Suppressor macrophage (primary cell): ENCODE data around the gene RTL10.
A peak's percentile ranks its signal among the peaks of the same experiment; 100 is the strongest.
"Not testable (repeated sequence)": the region's sequence is repeated elsewhere in the genome, so short reads cannot be mapped to it uniquely, and the experiment has no call there.

Experiments used
- DNase-seq, 4 experiments: peaks; one replicate each; pipeline ENCODE4 v3.0.0-alpha.2; 2020 to 2022

Gene RTL10

GRCh38 chr22:19888131-19888746, 33.6 kb upstream of the RTL10 start:
- no peak for DNase-seq

GRCh38 chr22:19887256-19887985, 32.7 kb upstream of the RTL10 start:
- peak in 1 of 4 experiments; percentile 62 for DNase-seq

DNA sequence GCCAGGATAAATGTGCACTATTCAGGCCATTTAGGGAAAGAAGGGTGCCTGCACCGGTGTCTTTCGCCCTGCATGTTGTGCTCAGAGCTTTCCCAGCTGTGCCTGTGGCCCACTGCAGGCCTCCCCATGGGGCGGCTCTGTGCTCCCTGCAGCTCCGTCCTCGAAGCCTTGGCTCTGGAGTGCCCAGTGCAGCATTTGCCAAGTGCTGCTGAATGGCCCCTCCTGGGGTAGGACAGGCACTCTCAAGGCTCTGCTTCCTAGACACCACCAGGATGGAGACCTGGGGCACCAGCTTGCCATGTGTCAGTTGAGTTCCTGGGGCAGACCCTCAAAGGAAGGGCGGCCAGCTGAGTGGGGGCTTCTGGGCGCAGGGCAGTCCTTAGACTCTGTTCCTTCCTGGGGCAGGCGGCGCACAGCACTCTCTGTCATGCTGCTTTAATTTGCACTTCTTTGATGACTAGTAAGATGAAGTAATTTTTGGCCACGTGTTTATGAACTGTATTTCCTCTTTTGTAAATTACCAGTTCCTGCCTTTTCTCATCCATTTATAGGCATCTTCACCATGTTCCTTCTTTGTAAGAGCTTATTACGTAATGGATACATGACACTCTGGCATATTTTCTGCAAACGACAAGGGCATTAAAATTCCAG, 32.1 kb upstream of the RTL10 start:
- peak; percentile 77 to 97 (median 88) for DNase-seq

DNA sequence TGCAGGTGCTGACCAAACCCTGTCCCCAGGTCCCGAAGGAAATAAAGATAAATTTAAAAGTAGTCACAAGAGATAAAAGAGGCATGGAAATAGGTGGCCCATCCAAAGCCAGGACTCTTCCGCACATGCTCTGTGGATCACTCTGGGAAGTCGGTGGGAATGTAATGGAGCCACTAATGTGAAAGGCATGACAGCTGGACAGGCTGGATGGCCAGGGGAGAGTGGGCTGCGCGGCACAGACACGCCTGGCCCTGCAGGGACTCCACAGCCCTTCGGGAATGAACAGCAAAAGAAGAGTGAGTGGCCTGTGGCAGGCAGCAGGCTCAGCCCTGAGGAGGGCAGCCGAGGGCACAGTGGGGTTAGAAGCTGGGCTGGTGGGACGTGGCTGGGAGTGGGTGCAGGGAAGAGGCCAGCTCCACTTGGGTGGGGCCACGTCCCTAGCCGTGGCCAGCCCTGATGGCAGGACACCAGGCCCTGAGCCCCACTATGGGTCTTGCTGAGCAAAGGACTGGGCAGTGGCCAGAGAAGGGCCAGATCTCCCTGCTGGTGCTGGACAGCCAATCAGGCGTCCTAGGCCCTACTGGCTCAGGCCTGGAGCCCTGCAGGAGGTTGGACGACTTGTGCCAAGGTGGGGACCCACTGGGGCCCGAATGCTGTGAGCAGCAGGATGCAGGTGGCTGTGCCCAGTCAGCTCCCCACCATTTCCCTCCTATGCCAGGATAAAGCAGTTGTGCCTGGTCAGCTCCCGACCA, 31.3 kb upstream of the RTL10 start:
- DNase-seq = no peak

DNA sequence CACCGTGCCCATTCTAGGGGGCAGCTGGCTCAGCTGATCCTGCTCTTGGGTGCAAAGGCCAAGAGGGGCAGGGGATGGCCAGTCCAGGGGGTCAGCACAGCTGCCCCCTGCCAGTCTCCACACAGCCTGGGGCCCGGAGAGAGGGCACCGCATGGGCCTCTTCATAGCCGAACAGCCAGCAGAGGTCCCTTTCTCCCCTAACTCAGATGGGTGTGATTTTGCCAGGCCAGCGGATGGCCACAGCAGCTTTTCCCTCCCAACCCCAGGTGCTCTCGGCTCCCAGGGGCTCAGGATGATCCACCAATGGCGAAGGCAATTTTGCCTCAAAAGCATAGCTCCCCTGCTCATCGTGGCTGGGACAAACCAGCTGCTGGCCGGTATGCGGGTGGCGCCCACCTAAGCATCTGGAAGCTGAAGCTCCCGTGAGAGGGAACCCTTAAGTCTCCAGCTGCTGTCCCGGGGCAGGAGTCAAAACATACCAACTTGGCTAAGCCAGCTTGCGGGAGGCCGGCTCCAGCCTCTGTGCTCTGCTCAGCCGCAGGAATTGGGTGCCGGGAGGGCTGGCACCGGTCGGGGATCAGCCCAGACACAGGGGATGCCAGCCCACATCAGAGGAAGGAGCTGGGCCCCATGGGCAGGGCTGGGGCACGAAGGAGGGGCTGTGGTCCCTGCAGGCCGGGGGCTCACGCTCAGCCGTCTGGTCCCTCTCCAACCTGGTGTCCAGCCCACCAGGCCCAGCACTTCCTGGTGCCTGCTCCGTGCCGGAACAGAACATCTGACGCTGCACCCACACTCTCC, 30.5 kb upstream of the RTL10 start:
- DNase-seq = no peak

DNA sequence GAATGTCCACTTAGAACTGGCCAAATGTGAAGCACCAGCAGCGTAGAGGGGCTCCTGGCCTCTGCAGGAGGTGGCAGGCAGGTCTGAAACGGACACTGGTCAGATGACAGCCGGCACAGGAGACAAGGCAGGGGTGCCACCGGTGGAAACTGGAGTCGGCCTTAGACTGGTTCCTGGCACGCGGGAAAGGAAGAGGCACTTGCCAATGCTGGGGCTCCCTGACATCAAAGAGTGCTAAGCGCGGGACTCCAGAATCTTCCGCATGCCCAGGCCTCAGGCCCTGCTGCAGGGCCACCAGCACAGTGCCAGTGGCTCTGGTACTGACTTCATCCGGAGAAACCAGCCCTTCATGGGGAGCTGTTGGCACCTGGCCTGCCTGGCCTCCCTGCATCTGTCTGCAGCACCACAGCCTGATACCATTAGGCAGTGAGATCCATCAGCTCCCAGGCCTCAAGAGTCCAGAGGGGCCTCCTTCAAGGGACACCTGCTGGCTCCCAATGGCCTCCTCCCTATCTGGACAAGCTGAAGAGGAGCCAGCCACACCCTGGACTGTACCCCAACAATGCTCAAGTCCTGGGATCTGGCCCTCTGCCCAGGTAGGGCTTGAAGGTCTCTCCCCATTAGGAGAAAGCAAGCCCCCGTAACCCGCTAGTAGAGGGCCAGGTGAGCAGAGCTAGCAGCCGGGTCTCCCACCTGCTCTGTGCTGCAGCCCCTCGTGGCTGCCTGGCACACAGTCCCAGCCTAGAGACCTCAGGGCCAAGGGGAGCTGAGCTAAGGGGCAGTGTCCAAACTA, 29.7 kb upstream of the RTL10 start:
- no peak for DNase-seq

DNA sequence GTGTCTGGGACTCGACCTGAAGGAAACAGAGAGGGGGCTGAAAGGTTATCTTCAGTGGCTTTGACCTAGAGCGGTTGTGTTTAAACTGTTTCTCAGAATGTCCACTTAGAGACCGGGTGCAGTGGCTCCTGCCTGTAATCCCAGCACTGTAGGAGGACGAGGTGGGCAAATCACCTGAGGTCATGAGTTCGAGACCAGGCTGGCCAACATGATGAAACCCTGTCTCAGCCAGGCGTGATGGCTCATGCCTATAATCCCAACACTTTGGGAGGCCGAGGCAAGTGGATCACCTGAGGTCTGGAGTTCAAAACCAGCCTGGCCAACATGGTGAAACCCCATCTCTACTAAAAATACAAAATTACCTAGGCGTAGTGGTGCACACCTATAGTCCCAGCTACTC, 28.8 kb upstream of the RTL10 start:
- not testable (repeated sequence) for DNase-seq

DNA sequence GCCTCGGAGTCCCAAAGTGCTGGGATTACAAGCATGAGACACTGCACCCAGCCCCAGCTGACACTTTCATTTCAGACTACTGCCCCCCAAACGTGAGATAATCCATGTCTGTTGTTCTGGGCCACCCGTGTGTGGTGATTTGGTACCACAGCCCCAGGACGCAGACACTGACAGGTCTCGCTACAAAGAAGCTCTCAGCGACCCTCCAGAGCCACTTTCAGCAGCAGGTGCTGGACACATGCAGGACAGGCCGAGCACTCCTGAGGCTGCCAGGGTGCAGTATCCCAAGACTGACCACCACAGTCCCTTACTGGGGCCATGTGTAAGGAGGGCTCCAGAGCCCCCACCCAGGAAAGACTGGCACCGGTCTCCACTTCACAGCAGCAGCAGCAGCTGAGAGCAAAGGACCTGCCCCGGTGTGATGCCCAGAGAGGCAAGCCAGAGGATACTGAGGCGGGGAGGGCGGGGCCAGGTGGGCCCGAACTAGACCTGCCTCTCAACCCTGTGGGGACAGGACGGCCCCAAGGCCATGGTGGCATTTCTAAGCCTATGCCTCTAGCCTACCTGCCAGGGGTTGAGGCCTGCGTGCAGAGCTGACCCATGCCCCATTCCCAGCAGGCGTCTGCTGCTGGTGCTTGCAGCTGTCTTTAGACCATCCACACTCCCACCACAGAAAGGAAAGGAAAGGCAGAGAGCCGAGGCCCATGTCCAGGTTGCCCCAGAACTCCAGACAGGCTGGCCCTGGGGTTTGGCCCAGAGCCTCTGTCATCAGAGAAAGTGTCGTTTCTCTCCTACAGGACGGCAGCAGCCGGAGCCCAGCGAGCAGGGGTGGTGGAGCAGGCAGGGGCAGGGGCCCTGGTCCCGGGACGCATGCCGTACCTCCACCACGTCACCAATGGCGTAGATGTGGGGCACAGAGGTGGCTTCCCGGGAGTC, 28.0 kb upstream of the RTL10 start:
- no peak for DNase-seq

GRCh38 chr22:19880786-19881569, 26.3 kb upstream of the RTL10 start:
- no peak for DNase-seq

- DNase-seq = no peak
Observed at GRCh38 chr22:19879992-19880785, 25.5 kb upstream of the RTL10 start.

DNA sequence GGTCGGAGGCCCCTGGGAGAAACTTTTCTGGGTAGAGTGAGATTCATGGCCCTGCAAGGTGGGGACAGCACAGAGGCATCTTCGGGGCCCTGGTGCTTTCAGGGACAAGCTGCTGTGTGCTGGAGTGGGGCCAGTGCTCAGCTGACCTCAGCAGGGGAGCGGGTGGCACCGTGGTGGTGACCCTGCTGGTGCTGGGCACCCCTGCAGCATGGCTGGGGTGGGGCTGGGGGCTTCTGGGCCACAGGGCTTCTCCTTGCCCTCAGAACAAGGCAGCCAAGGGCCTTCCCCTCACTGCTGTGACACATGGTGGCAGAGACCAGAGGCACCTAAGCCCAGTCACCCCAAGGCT, 24.9 kb upstream of the RTL10 start:
- DNase-seq = no peak

- no peak for DNase-seq
Observed at GRCh38 chr22:19879246-19879570, 24.5 kb upstream of the RTL10 start.

DNA sequence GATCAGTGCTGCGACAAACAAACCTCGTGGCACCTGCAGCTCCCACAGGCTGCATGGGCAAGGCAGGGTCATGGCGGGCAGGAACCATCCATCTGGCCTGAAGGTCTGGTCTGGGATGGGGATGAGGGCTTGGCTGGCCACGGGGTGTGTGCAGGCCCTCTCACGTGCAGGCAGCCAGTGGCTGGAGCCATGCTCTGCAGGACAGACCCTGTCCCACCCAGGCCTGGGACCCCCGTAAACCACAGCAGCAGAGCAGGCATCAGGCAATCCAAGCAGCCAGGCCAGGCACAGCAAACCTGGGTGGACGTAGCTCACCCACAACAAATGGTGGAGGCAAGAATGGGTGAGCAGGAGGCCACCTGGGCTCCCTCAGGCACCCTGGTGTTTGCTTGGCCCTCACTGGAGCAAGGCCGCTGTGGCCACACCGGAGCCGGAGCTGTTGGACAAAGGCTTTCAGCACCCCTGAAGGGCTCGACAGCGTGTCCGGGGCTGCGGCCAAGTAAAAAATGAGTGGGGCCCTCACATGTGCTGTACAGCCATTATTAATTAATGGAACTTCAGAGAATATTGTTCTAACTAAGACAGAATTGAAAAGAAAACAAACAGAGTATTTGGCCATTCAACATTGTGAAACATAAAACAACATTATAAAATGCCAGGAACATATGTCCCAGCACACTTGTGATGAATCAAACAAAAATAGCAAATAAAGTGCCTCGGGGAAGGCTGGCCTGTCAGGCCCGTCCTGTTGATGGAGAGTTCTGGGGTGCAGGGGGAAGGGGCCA, 24.0 kb upstream of the RTL10 start:
- no peak for DNase-seq

DNA sequence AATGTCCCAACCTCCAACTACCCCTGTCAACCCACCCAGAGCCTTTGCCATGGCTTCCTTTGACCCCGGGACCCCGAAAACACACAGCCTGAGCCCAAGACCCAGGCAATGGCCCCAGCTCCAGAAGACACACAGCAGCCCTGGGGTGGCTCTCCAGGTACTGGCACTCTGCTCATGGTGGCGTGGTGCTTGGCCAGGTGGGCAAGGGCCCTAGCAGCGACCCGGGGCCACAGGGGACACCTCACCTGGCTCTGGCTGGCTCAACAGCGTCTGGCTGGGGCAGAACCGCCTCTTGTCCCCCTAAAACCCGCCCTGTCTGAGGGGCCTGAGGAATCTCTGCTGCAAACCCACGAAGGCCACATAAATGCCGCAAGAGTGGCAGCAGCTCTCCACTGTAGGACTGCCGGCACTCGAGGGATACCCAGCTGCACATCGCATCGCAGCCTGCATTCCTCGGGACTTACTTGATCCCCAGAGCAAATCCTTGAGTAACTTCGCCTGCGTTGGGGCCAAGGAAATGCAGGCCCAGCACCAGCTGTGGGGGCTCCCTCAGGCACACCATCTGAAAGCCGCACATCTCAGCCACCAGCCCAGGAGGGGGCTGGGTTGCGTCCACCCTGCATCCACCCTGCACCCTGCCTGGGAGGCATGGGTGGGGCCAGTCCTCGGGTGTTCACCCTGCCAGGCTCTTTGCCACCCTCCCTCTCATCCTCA, 23.1 kb upstream of the RTL10 start:
- DNase-seq = no peak

DNA sequence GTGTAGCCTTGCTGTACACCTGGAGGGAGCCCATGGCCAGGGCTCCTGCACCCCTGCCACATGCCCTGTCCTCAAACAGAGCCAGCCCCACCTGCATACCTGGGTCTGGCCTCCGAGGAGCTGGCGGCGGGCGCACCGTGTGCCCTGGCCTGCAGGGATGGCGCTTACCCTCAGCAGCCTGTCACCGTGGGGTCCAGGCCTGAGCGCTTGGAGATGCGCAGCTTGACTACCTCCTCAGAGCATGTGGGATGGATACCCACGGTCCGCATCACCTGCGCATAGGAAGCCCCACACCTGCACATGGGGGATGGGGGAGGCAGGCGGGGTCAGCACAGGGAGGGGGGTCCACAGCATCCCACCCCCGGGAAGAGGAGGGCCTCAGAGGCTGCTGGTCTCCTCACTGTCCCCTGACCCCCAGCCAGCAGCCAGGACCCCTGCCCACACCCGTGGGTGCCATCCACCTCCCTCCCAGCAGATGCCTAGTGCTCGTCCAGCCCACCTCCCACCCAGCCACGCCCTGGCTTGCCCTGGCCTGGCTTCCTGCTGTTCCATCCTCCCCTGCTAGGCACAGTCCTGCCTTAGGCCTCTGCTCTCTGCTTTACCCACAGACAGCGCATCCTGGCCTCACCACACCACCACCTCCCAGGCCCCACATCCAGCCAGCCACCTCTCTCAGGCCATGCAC, 22.4 kb upstream of the RTL10 start:
- no peak for DNase-seq

- no peak for DNase-seq
Observed at GRCh38 chr22:19876314-19876940, 21.8 kb upstream of the RTL10 start.
